ENCODE data around the gene HPCAL4. TPM values are rescaled to one million over a fixed set of nuclear protein-coding genes. Genes with fewer than 3 reads are reported as not detected.

The HPCAL4 gene
- total RNA-seq, 1 donor from 2014 or later: 0.53 TPM

DNA sequence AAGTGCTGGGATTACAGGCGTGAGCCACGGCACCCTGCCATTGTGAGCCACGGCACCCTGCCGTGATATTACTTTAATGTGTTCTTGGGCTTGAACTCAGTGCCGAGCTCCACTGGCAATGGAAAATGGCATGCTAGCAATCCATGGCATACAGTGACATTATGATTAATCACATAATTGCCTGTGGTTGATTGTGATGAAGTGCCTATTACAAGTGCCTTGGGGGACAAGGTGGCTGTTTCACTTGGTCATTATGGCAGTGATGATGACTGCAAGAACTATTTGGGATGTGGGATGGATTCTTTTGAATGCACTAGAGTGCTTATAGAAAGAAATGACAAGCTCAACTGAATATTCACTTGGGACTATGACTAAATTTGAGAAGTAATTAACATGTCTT lies 22.3 kb upstream of the HPCAL4 start:
- DNase-seq (ENCODE audit: extremely low spot score, unreplicated experiment): no peak
- Mint-ChIP-seq H3K4me3 (no peak overlapping the region), H3K27me3 (peaks cover 66% of the 10 kb centered on the region), H3K4me1 (ENCODE audit: unreplicated experiment) (peaks cover 5% of the 10 kb centered on the region), H3K27ac (no peak overlapping the region), H3K9me3 (no peaks in the 10 kb centered on the region), H3K36me3 (no peaks in the 10 kb centered on the region)
- TF ChIP-seq, protein P1, sequence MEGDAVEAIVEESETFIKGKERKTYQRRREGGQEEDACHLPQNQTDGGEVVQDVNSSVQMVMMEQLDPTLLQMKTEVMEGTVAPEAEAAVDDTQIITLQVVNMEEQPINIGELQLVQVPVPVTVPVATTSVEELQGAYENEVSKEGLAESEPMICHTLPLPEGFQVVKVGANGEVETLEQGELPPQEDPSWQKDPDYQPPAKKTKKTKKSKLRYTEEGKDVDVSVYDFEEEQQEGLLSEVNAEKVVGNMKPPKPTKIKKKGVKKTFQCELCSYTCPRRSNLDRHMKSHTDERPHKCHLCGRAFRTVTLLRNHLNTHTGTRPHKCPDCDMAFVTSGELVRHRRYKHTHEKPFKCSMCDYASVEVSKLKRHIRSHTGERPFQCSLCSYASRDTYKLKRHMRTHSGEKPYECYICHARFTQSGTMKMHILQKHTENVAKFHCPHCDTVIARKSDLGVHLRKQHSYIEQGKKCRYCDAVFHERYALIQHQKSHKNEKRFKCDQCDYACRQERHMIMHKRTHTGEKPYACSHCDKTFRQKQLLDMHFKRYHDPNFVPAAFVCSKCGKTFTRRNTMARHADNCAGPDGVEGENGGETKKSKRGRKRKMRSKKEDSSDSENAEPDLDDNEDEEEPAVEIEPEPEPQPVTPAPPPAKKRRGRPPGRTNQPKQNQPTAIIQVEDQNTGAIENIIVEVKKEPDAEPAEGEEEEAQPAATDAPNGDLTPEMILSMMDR (conservative IDR thresholded peaks at IDR 0.05): no peak

DNA sequence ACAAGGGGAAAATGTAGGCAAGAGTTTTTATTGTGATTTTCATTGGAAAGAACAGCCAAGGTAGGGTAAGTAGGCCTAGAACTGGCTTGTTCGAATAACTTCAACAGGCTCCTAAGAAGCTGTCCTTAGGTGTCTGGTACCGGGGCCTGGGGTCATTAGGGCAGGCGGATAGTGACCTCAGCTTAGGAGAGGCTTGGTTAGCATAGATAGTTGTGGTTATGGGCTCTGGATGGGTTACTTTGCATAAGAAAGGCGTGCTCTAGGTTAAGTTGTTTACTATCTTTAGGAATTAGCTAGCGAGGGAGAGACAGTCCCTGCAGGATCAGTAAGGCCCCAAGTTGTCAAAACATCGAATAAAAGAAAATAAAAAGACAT lies 20.7 kb upstream of the HPCAL4 start:
- TF ChIP-seq, protein P1 (conservative IDR thresholded peaks at IDR 0.05): no peak
- DNase-seq (ENCODE audit: extremely low spot score, unreplicated experiment): no peak
- no peak overlapping the region for H3K4me3 Mint-ChIP-seq
- no peaks in the 10 kb centered on the region for H3K36me3 Mint-ChIP-seq
- H3K27me3 Mint-ChIP-seq: peaks cover 56% of the 10 kb centered on the region
- no peak overlapping the region for H3K27ac Mint-ChIP-seq
- no peaks in the 10 kb centered on the region for H3K9me3 Mint-ChIP-seq
- H3K4me1 Mint-ChIP-seq (ENCODE audit: unreplicated experiment): peaks cover 5% of the 10 kb centered on the region

DNA sequence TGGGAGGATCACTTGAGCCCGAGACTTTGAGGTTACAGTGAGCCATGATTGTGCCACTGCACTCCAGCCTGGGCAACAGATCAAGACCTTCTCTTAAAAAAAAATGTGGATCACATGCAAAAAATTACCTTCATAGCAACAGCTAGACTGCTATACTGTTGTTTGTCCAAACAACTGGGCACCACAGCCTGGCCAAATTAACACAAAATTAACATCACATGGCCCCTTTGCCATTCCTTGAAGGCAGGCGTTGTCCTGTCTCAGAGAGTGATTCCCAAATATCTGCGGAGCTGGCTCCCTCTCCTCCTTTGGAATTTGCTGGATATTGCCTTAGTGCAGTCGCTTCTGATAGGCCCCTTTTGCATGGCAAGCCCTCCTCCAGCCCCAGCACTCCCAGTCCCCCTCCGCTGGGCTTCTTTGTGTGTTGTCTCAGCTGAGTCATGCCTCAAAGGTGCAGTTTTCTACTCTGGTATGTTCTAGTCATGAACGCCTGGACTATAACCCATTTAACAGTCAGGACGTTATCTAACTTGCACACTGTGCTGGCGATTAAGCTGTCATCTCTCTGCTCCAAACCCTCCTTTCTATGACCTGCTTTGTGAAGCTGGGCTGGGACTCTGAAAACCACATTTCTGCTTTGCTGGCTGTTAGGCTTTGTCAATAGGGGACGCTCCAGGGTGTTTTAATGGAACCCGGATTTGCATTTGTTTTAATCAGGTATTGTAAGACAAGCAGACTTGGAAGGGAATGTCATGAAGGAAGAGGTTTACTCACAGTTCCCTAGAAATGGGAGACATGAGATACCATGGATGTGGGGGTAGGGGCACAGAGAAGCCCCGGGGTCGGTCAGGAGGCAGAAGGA lies 20.1 kb upstream of the HPCAL4 start:
- Mint-ChIP-seq H3K9me3 (no peaks in the 10 kb centered on the region), H3K4me1 (ENCODE audit: unreplicated experiment) (peaks cover 5% of the 10 kb centered on the region), H3K27me3 (peaks cover 56% of the 10 kb centered on the region), H3K27ac (no peak overlapping the region), H3K4me3 (no peak overlapping the region), H3K36me3 (no peaks in the 10 kb centered on the region)
- TF ChIP-seq, protein P1 (conservative IDR thresholded peaks at IDR 0.05): no peak
- DNase-seq (ENCODE audit: extremely low spot score, unreplicated experiment): peak; percentile 55

DNA sequence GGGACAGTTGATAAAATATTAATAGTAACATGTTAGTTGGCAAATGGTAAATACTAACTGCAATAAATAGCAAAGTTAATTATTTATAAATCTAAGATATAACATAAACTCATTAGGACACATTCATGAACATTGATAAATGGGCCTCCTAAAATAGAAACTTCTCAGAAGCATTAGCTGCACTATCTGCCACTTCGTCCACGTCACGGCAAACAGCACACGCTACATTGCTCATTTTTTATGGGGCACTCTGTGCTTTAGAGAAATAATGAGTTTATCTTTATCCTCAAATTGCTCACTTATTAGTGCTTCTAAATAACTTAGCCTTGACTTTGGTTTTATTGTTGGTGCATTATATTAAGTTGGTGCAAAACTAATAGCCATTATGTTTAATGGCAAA lies 16.3 kb upstream of the HPCAL4 start:
- H3K4me3 Mint-ChIP-seq: no peak overlapping the region
- DNase-seq (ENCODE audit: extremely low spot score, unreplicated experiment): no peak
- H3K27ac Mint-ChIP-seq: no peak overlapping the region
- H3K4me1 Mint-ChIP-seq (ENCODE audit: unreplicated experiment): no peaks in the 10 kb centered on the region
- TF ChIP-seq, protein P1 (conservative IDR thresholded peaks at IDR 0.05): no peak
- H3K27me3 Mint-ChIP-seq: peaks cover 54% of the 10 kb centered on the region
- H3K36me3 Mint-ChIP-seq: no peaks in the 10 kb centered on the region
- H3K9me3 Mint-ChIP-seq: no peaks in the 10 kb centered on the region

DNA sequence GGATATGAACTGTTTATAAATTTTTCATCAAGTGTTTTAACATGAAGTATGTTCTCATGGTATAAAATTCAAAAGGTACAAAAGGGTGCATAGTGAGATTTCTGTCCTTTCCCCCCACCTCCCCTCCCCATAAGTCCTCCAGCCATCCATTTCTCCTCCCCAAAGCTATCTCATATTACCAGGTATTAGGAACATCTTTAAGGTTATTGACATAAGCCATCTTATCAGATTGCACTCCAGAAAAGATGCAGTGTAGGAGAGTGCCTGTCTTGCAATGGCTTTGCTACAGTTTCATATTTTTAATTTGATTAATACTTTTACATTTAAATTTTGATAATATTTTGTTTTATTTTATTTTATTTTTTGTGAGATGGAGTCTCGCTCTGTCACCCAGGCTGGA lies 13.5 kb upstream of the HPCAL4 start:
- Mint-ChIP-seq H3K4me1 (ENCODE audit: unreplicated experiment) (peaks cover 14% of the 10 kb centered on the region), H3K9me3 (no peaks in the 10 kb centered on the region), H3K36me3 (no peaks in the 10 kb centered on the region), H3K4me3 (no peak overlapping the region), H3K27me3 (peaks cover 55% of the 10 kb centered on the region), H3K27ac (no peak overlapping the region)
- TF ChIP-seq, protein P1 (conservative IDR thresholded peaks at IDR 0.05): no peak
- no peak for DNase-seq (ENCODE audit: extremely low spot score, unreplicated experiment)
